DMS 273 treated with DMSO at 0.1 percent for 48 hours (cell line): Measurements from ENCODE around the gene SBNO1.
"Not testable (repeated sequence)": the region's sequence is repeated elsewhere in the genome, so short reads cannot be mapped to it uniquely, and the experiment has no call there.

ENCODE experiments used
- DNase-seq: peaks from one replicate; lab custom pipeline; 2025; lab: John Stamatoyannopoulos, UW

Gene SBNO1

GRCh38 chr12:123346946-123347345, 17.7 kb downstream of the SBNO1 start:
- no peak for DNase-seq

GRCh38 chr12:123344086-123344485, 20.6 kb downstream of the SBNO1 start:
- DNase-seq = no peak

GRCh38 chr12:123337070-123337469, 27.6 kb downstream of the SBNO1 start:
- no peak for DNase-seq

GRCh38 chr12:123336530-123336929, 28.1 kb downstream of the SBNO1 start:
- DNase-seq = no peak

- no peak for DNase-seq
Measured at GRCh38 chr12:123335490-123335889, 29.2 kb downstream of the SBNO1 start.

- DNase-seq = no peak
Measured at GRCh38 chr12:123329799-123330198, 34.8 kb downstream of the SBNO1 start.

- no peak for DNase-seq
Measured at GRCh38 chr12:123319826-123320225, 44.8 kb downstream of the SBNO1 start.

- no peak for DNase-seq
Measured at GRCh38 chr12:123319273-123319672, 45.4 kb downstream of the SBNO1 start.

- DNase-seq = not testable (repeated sequence)
Measured at GRCh38 chr12:123313046-123313445, 51.6 kb downstream of the SBNO1 start.

- no peak for DNase-seq
Measured at GRCh38 chr12:123306200-123306599, 58.4 kb downstream of the SBNO1 start.

GRCh38 chr12:123305136-123305535, 59.5 kb downstream of the SBNO1 start:
- no peak for DNase-seq

- DNase-seq = no peak
Measured at GRCh38 chr12:123293178-123293760, 71.4 kb downstream of the SBNO1 start.

- DNase-seq = no peak
Measured at GRCh38 chr12:123289911-123290310, 74.7 kb downstream of the SBNO1 start.

GRCh38 chr12:123288751-123289346, 75.8 kb downstream of the SBNO1 start:
- DNase-seq = no peak

GRCh38 chr12:123286652-123287373, 77.8 kb downstream of the SBNO1 start:
- no peak for DNase-seq

- DNase-seq = no peak
Measured at GRCh38 chr12:123284669-123285068, 80.0 kb downstream of the SBNO1 start.

- no peak for DNase-seq
Measured at GRCh38 chr12:123283461-123283860, 81.2 kb downstream of the SBNO1 start.

GRCh38 chr12:123282111-123282510, 82.5 kb downstream of the SBNO1 start:
- no peak for DNase-seq

GRCh38 chr12:123280971-123281370, 83.7 kb downstream of the SBNO1 start:
- no peak for DNase-seq

GRCh38 chr12:123278101-123278627, 86.5 kb downstream of the SBNO1 start:
- DNase-seq = no peak

- no peak for DNase-seq
Measured at GRCh38 chr12:123273166-123273565, 91.5 kb downstream of the SBNO1 start.

- no peak for DNase-seq
Measured at GRCh38 chr12:123271001-123271668, 93.5 kb downstream of the SBNO1 start.
